GM23338 (cell line): ENCODE results near the gene RASGRP4. TPM values are rescaled to one million over a fixed set of nuclear protein-coding genes. Genes with fewer than 3 reads are reported as not detected.
A peak's percentile ranks its signal among the peaks of the same experiment; 100 is the strongest.

Experiments
- ATAC-seq: fragments of 200-7000 bp; cut with Tn5 transposase; 3 replicates; pipeline ENCODE4 v1.9.1; 2020
- DNase-seq: peaks from one replicate; pipeline ENCODE4 v3.0.0-alpha.2; 2015; ENCODE audit warnings: low spot score
- H2AFZ ChIP-seq: fragments of 200-600 bp; sonication (generic); 2 replicates; pipeline ENCODE4 v1.8.0; 2016; ENCODE audit warnings: antibody characterized with exemption, mild to moderate bottlenecking, moderate library complexity
- H3F3A ChIP-seq: fragments of 200-600 bp; sonication (generic); replicated peaks from 2 replicates; pipeline ENCODE4 v1.8.0; 2017; ENCODE audit warnings: antibody characterized with exemption, mixed run types, low read depth
- H3K27ac ChIP-seq: fragments of 200-600 bp; sonication (generic); 2 replicates; pipeline ENCODE4 v1.6.1; 2016; ENCODE audit warnings: low read depth
- H3K27me3 ChIP-seq: fragments of 200-600 bp; sonication (generic); 2 replicates; pipeline ENCODE4 v1.8.0; 2016; ENCODE audit warnings: mild to moderate bottlenecking, mixed run types, moderate library complexity; ENCODE audit not compliant: insufficient read depth
- H3K36me3 ChIP-seq: fragments of 200-600 bp; sonication (generic); 2 replicates; pipeline ENCODE4 v1.8.0; 2016; ENCODE audit warnings: mild to moderate bottlenecking; ENCODE audit not compliant: insufficient read depth
- H3K4me1 ChIP-seq: fragments of 200-600 bp; sonication (generic); 2 replicates; pipeline ENCODE4 v1.8.0; 2016; ENCODE audit warnings: mild to moderate bottlenecking, moderate library complexity; ENCODE audit not compliant: insufficient read depth
- H3K4me2 ChIP-seq: fragments of 200-600 bp; sonication (generic); 2 replicates; pipeline ENCODE4 v1.7.1; 2017; ENCODE audit warnings: mixed run types
- H3K4me3 ChIP-seq: fragments of 200-600 bp; sonication (generic); 2 replicates; pipeline ENCODE4 v1.6.1; 2016; ENCODE audit warnings: mixed run types
- H3K79me2 ChIP-seq: fragments of 200-600 bp; sonication (generic); replicated peaks from 2 replicates; pipeline ENCODE4 v1.8.0; 2017; ENCODE audit warnings: mild to moderate bottlenecking; ENCODE audit not compliant: insufficient read depth
- H3K9me2 ChIP-seq: fragments of 200-600 bp; sonication (generic); 2 replicates; pipeline ENCODE4 v1.8.0; 2017; ENCODE audit not compliant: insufficient read depth
- H4K20me1 ChIP-seq: fragments of 200-600 bp; sonication (generic); replicated peaks from 2 replicates; pipeline ENCODE4 v1.8.0; 2017; ENCODE audit warnings: mild to moderate bottlenecking; ENCODE audit not compliant: insufficient read depth
- H3K27ac Mint-ChIP-seq: 2 replicates; pipeline ENCODE4 v1.8.0; 2020; ENCODE audit warnings: inconsistent platforms, mild to moderate bottlenecking, moderate library complexity, mixed read lengths
- H3K27me3 Mint-ChIP-seq: 3 replicates; pipeline ENCODE4 v1.8.0; 2022; ENCODE audit warnings: low read depth, mild to moderate bottlenecking, moderate library complexity, mixed read lengths, inconsistent platforms; ENCODE audit not compliant: insufficient read depth, poor library complexity
- H3K36me3 Mint-ChIP-seq: 3 replicates; pipeline ENCODE4 v1.8.0; 2021; ENCODE audit warnings: low read depth, mild to moderate bottlenecking, inconsistent platforms, moderate library complexity, mixed read lengths
- H3K4me1 Mint-ChIP-seq: 3 replicates; pipeline ENCODE4 v1.8.0; 2020; ENCODE audit warnings: mild to moderate bottlenecking, inconsistent platforms, mixed read lengths
- H3K4me3 Mint-ChIP-seq: 3 replicates; pipeline ENCODE4 v1.8.0; 2021; ENCODE audit warnings: moderate library complexity, mild to moderate bottlenecking, inconsistent platforms, mixed read lengths
- H3K9me3 Mint-ChIP-seq: 3 replicates; pipeline ENCODE4 v1.8.0; 2020; ENCODE audit warnings: moderate library complexity, mild to moderate bottlenecking, inconsistent platforms, mixed read lengths
- EZH2 ChIP-seq: fragments of 200-600 bp; sonication (generic); IDR thresholded peaks from one replicate; pipeline ENCODE4 v1.8.0; 2017; ENCODE audit warnings: antibody characterized with exemption, mild to moderate bottlenecking, low read depth; ENCODE audit not compliant: unreplicated experiment
- POLR2AphosphoS5 ChIP-seq: IDR thresholded peaks from 2 replicates; pipeline ENCODE4 v1.6.1; 2016; ENCODE audit warnings: antibody characterized with exemption, low read depth
- ZNF331 ChIP-seq: fragments of 250-450 bp; sonication (Bioruptor Pico); IDR thresholded peaks from 2 replicates; pipeline ENCODE4 v1.5.0; 2020; ENCODE audit warnings: low read depth, mild to moderate bottlenecking, moderate library complexity
- polyA plus RNA-seq: library from polyadenylated mRNA; unstranded; fragments of >200 nt; fragmentation: Nextera tagmentation; extraction: Ambion mirVana; gene quantifications from 2 replicates; pipeline ENCODE4 v1.2.1, GENCODE V29; 2016
- total RNA-seq: library from RNA; depleted of rRNA; stranded (reverse); fragments of >200 nt; shearing (Covaris generic); gene quantifications from 2 replicates; pipeline ENCODE4 v1.2.3, GENCODE V29; 2014
- TF ChIP-seq, protein P1 (sequence below): IDR thresholded peaks from one replicate; pipeline ENCODE4 v1.6.1; 2018; ENCODE audit warnings: antibody characterized with exemption; ENCODE audit not compliant: unreplicated experiment
- TF ChIP-seq, protein P2 (sequence below), 2 experiments: fragments of 200-600 bp in 1 of 2; sonication (generic) in 1 of 2; conservative IDR thresholded peaks; 2 replicates each; pipeline versions ENCODE4 v1.5.1 to v1.6.1; 2016 to 2017; ENCODE audit warnings: antibody characterized with exemption in 2 of 2, low read depth in 2 of 2, mild to moderate bottlenecking in 2 of 2, moderate library complexity in 1 of 2

The RASGRP4 gene
- total and polyA plus RNA-seq, 2 experiments from 2014 or later = 1.6 to 3.6 TPM

- peak overlapping the region; percentile 95 for H3K4me2 ChIP-seq
- peaks cover 15% of the 10 kb centered on the region for H3F3A ChIP-seq
- H2AFZ ChIP-seq = peak overlapping the region; percentile 79
- peak; percentile 35 for DNase-seq
- H3K9me2 ChIP-seq = no peaks in the 10 kb centered on the region
- H3K27me3 ChIP-seq = peaks cover 24% of the 10 kb centered on the region
- Mint-ChIP-seq H3K36me3 (peaks cover 36% of the 10 kb centered on the region), H3K27ac (no peak overlapping the region), H3K9me3 (no peaks in the 10 kb centered on the region; the same call in 2 of the 3 replicates), H3K27me3 (peaks cover 41% of the 10 kb centered on the region), H3K4me1 (peaks cover 30% of the 10 kb centered on the region), H3K4me3 (peak overlapping the region; percentile 86; the same call in 2 of the 3 replicates)
- H3K4me1 ChIP-seq = peaks cover 6% of the 10 kb centered on the region
- H3K4me3 ChIP-seq = peak overlapping the region; percentile 96
- H3K79me2 ChIP-seq = peaks cover 8% of the 10 kb centered on the region
- H3K27ac ChIP-seq = no peak overlapping the region
- ATAC-seq = no peak
- peak; percentile 22 for TF ChIP-seq EZH2
- TF ChIP-seq, protein P1, sequence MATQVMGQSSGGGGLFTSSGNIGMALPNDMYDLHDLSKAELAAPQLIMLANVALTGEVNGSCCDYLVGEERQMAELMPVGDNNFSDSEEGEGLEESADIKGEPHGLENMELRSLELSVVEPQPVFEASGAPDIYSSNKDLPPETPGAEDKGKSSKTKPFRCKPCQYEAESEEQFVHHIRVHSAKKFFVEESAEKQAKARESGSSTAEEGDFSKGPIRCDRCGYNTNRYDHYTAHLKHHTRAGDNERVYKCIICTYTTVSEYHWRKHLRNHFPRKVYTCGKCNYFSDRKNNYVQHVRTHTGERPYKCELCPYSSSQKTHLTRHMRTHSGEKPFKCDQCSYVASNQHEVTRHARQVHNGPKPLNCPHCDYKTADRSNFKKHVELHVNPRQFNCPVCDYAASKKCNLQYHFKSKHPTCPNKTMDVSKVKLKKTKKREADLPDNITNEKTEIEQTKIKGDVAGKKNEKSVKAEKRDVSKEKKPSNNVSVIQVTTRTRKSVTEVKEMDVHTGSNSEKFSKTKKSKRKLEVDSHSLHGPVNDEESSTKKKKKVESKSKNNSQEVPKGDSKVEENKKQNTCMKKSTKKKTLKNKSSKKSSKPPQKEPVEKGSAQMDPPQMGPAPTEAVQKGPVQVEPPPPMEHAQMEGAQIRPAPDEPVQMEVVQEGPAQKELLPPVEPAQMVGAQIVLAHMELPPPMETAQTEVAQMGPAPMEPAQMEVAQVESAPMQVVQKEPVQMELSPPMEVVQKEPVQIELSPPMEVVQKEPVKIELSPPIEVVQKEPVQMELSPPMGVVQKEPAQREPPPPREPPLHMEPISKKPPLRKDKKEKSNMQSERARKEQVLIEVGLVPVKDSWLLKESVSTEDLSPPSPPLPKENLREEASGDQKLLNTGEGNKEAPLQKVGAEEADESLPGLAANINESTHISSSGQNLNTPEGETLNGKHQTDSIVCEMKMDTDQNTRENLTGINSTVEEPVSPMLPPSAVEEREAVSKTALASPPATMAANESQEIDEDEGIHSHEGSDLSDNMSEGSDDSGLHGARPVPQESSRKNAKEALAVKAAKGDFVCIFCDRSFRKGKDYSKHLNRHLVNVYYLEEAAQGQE = no peak
- TF ChIP-seq ZNF331 = no peak
- peaks cover 7% of the 10 kb centered on the region for H3K36me3 ChIP-seq
- H4K20me1 ChIP-seq = peaks cover 7% of the 10 kb centered on the region
Observed at GRCh38 chr19:38386300-38386970, 39.6 kb downstream of the RASGRP4 start.

GRCh38 chr19:38385804-38386257 lies 40.2 kb downstream of the RASGRP4 start:
- Mint-ChIP-seq H3K36me3 (peaks cover 36% of the 10 kb centered on the region), H3K27ac (no peak overlapping the region), H3K9me3 (no peaks in the 10 kb centered on the region; the same call in 2 of the 3 replicates), H3K27me3 (peaks cover 35% of the 10 kb centered on the region), H3K4me3 (peak overlapping the region; percentile 86; the same call in 2 of the 3 replicates), H3K4me1 (peaks cover 24% of the 10 kb centered on the region)
- no peaks in the 10 kb centered on the region for H3K9me2 ChIP-seq
- H3K4me3 ChIP-seq = peak overlapping the region; percentile 96
- TF ChIP-seq, protein P2, sequence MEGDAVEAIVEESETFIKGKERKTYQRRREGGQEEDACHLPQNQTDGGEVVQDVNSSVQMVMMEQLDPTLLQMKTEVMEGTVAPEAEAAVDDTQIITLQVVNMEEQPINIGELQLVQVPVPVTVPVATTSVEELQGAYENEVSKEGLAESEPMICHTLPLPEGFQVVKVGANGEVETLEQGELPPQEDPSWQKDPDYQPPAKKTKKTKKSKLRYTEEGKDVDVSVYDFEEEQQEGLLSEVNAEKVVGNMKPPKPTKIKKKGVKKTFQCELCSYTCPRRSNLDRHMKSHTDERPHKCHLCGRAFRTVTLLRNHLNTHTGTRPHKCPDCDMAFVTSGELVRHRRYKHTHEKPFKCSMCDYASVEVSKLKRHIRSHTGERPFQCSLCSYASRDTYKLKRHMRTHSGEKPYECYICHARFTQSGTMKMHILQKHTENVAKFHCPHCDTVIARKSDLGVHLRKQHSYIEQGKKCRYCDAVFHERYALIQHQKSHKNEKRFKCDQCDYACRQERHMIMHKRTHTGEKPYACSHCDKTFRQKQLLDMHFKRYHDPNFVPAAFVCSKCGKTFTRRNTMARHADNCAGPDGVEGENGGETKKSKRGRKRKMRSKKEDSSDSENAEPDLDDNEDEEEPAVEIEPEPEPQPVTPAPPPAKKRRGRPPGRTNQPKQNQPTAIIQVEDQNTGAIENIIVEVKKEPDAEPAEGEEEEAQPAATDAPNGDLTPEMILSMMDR (conservative IDR thresholded peaks at IDR 0.05; ENCODE audit: low read depth in 2 of 2) = 0 out of 4 replicates have a peak, but pooled peaks of 1 of the 2 experiments have one; percentile 1
- TF ChIP-seq POLR2AphosphoS5 = no peak
- peaks cover 2% of the 10 kb centered on the region for H3K79me2 ChIP-seq
- ATAC-seq = peak; percentile 21
- H3F3A ChIP-seq = peaks cover 15% of the 10 kb centered on the region
- H4K20me1 ChIP-seq = peaks cover 6% of the 10 kb centered on the region
- H3K4me1 ChIP-seq = peaks cover 6% of the 10 kb centered on the region
- H2AFZ ChIP-seq = no peak overlapping the region
- H3K36me3 ChIP-seq = peaks cover 6% of the 10 kb centered on the region
- H3K27me3 ChIP-seq = peaks cover 24% of the 10 kb centered on the region
- no peak overlapping the region for H3K27ac ChIP-seq
- peak; percentile 83 for DNase-seq
- H3K4me2 ChIP-seq = peak overlapping the region; percentile 95
